Measurements from ENCODE around the gene RGMA. TPM values are rescaled to one million over a fixed set of nuclear protein-coding genes. Genes with fewer than 3 reads are reported as not detected.

RGMA gene
- total RNA-seq (0.13 TPM in 1 of 2 replicates, not detected in the other), polyA plus RNA-seq (0.03 and 0.06 TPM in 2 replicates), polyA minus RNA-seq (not detected in 2 replicates), Bru-seq, nascent RNA (percentile 11 among the genes with signal in this experiment), BruChase-seq, experiment 1, labeled RNA remaining after a 6-hour chase (percentile 14 among the genes with signal in this experiment), BruChase-seq, experiment 2, labeled RNA remaining after a 2-hour chase (percentile 9 among the genes with signal in this experiment)
- 0.04 TPM in 1 of 2 replicates, not detected in the other for polyA plus RNA-seq (2011; cell fraction: cytosol; rRNA removed)
- 0.04 TPM in 2 replicates for polyA plus RNA-seq (2011; cell fraction: nucleus; rRNA removed)
- polyA plus RNA-seq (2012), result 0.07 TPM in 1 of 2 replicates, not detected in the other
- polyA minus RNA-seq (2011; cell fraction: cytosol; rRNA and poly(A)+ RNA removed), result not detected
- polyA minus RNA-seq (2011; cell fraction: nucleus; rRNA and poly(A)+ RNA removed), result not detected in 2 replicates
- long read RNA-seq, result 0 reads

- FAIRE-seq, result no peak
- ChIA-PET CTCF (interaction anchor here (0.7 to 2.1 kb wide), 8 partner anchors 11 to 1234 kb away, joined by 3 to 31 read pairs (median 14); no protein-coding TSS in a partner anchor), POLR2A (no interaction called here)
- no peak for DNase-seq (ENCODE audit: low read depth, low spot score)
- intact Hi-C loops (cut with micrococcal nuclease) (loop anchor here (1.0 kb wide), 1 partner anchor 1235 kb away; no protein-coding TSS in a partner anchor), dilution Hi-C loops (cut with MboI; ENCODE audit: extremely low pct_ligation_motif_present, low sequenced_read_pairs) (no loop called here)
- Histone ChIP-seq H3K27ac (ENCODE audit: insufficient read depth, low read depth, low read length) (no peak within 1 kb of the TSS), H3K4me2 (ENCODE audit: insufficient read depth, low read length) (peak within 1 kb of the TSS; percentile 26), H3K9ac (replicated peaks; ENCODE audit: extremely low read depth, insufficient read depth, low read length) (no peak within 1 kb of the TSS), H2AFZ (ENCODE audit: low read depth, low read length) (peak within 1 kb of the TSS; percentile 76), H3K9me1 (replicated peaks; ENCODE audit: control insufficient read depth, extremely low read depth, insufficient read depth, low read length) (no peaks in the 10 kb centered on the region), H3K4me3 (replicated peaks in 1 of 3; ENCODE audit: insufficient read depth in 1 of 3, low read depth in 1 of 3, low read length in 3 of 3) (no peak within 1 kb of the TSS), H4K20me1 (replicated peaks; ENCODE audit: control insufficient read depth, extremely low read depth, insufficient read depth, low read length) (no peaks in the 10 kb centered on the region), H3K36me3 (ENCODE audit: control insufficient read depth in 2 of 2, extremely low read depth in 1 of 2, insufficient read depth in 2 of 2, low read length in 2 of 2) (no peaks in the 10 kb centered on the region), H3K79me2 (ENCODE audit: control insufficient read depth, insufficient read depth, low read length) (no peaks in the 10 kb centered on the region), H3K27me3 (ENCODE audit: control insufficient read depth in 2 of 2, insufficient read depth in 2 of 2, low read length in 2 of 2) (peaks cover 40 to 53% of the 10 kb centered on the region in 2 experiments), H3K4me1 (ENCODE audit: control insufficient read depth, extremely low read depth, insufficient read depth, low read length) (peaks cover 3% of the 10 kb centered on the region), H3K9me3 (replicated peaks; ENCODE audit: control insufficient read depth, insufficient read depth, low read length) (no peaks in the 10 kb centered on the region)
- TF ChIP-seq MAX (IDR thresholded peaks at IDR 0.05; ENCODE audit: insufficient read depth, insufficient read length), result no peak
- TF ChIP-seq JUN (IDR thresholded peaks at IDR 0.05; ENCODE audit: borderline replicate concordance, insufficient read depth, insufficient read length, low read depth), result no peak
- peak; percentile 17 for TF ChIP-seq EZH2 (IDR thresholded peaks at IDR 0.05; ENCODE audit: borderline replicate concordance, low read depth, low read length, severe bottlenecking)
- TF ChIP-seq POLR2AphosphoS5 (IDR thresholded peaks at IDR 0.05; ENCODE audit: insufficient read depth, low read depth, low read length), result no peak
- no peak for TF ChIP-seq CTCF (IDR thresholded peaks at IDR 0.05; ENCODE audit: extremely low read depth in 1 of 2, insufficient read depth in 1 of 2, low read depth in 1 of 2, low read length in 2 of 2)
- BruUV-seq (replicated peaks), result no TSS peak
Measured at GRCh38 chr15:93088981-93089726, at the start of gene RGMA. Gene RGMA, minus strand, starts transcription at chr15:93089211. Its CDS starts 279 bp downstream, at chr15:93088932.
